ENCODE results near the gene CHST15.

The CHST15 gene

DNA sequence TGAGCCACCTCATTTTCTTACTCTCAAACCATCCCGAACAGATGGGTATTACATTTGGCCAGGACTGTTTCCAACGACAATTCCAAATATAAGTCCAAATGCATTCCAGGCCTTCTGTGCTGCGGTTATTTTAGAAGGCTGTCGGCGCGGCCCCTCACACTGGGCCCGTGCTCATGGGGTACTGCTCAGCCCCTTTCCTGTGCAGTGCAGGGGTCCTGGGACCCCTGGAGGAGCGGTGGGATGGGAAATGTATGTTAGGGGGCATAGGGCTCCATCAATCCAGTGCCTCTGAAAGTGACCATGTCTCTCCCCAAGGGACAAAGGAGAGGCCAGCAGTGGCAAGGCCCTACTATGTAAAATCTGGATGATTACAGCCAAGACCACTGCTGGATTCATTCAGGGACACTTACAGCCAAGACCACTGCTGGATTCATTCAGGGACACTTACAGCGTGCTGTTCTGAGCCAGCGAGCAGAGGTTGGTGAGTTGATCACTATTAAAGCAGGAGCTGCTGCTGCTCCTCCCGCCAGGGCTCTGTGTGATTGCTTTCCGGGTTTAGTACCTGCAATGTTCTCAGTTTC lies 66.3 kb downstream of the CHST15 start:
- DNase-seq: no peak

DNA sequence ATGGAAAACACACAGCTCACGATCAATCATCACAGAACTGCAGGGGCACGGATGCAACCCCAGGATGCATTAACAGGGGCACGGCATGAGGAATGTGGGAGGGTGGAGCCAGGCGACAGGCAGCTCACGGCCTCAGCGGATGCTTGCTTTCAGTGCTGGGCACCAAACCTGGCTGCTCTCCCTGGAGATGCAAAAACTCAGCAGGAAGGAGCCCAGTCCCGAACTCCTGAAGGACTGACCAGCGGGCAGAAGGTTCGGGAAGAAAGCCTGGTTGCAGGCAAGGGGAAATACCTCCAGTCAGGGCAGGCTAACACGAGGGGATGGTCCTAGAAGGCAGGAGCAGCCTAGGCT lies 66.8 kb downstream of the CHST15 start:
- DNase-seq: no peak

DNA sequence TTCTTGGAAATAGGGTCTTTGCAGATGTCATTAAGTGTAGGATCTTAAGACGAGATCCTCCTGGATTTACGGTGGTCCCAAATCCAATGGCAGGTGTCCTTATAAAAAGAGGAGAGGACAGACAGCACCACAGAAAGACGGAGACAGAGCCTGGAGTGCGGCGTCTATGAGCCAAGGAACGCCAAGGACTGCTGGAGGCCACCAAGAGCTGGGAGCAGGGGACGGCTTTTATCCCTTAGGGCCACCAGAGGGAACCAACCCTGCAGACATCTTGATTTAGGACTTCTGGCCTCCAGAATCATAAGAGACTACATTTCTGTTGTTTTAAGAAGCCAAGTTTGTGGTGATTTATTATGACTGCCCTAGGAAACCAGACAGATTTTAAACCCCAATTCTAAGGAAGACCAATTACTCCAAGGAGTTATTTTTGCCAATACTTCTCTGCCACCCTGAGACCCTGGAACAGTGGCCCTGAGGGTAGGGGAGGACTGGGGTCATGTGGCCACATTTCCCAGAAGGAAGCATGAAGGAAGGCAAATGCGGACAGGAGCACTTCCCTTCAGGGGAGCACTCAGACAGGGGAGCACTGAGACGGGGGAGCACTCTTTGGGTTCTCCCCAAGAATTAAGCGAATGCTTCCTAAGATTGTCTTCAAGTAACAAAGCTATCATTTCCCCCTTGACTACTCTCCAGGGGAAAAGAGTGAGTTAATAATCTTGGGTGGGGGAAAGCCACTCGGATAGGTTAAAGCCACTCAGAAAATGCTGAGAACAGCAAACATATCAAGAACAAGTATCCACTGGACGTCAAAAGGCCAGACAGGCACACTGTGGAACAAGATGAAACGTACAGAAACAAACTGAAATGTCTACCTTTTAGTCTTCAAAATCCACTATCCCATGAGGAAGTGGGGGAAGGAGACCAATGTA lies 67.5 kb downstream of the CHST15 start:
- no peak for DNase-seq

DNA sequence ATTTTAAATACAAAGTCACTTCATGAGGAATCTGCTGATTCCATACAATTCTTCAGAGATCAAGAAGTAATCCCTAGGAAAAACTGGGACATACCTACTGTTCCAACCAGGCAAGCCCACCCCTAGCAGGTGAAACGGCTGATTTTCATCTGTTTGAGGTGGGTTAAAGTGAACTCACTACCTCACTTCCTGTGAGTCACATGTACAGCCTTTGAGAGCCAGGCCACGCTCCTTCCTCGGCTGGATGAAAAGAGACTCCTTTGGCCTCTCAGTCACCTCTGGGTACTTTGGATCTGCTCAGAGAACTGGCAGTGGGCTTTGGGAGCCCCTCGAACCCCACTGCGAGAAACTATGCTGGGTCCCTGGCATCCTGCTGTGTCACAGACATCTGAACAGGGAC lies 68.2 kb downstream of the CHST15 start:
- DNase-seq: no peak

DNA sequence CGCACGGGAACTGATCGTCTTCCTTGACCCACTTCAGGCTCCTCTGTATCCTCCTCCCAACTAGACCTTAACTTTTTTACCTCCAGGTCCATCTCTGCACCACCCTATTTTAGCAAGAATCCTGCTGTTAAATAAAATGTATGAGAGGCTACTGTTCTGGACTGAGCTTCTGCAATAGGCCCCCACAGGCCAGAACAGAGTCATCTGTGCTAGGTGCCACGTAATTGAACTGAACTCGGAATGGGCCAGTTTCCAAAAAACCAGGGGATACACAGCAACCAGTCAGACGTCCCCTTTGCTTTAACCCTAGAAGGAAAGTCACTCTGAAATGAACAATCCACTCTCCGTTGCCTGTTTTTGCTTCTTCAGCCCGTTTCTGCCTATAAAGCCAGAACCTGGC lies 71.3 kb downstream of the CHST15 start:
- no peak for DNase-seq

DNA sequence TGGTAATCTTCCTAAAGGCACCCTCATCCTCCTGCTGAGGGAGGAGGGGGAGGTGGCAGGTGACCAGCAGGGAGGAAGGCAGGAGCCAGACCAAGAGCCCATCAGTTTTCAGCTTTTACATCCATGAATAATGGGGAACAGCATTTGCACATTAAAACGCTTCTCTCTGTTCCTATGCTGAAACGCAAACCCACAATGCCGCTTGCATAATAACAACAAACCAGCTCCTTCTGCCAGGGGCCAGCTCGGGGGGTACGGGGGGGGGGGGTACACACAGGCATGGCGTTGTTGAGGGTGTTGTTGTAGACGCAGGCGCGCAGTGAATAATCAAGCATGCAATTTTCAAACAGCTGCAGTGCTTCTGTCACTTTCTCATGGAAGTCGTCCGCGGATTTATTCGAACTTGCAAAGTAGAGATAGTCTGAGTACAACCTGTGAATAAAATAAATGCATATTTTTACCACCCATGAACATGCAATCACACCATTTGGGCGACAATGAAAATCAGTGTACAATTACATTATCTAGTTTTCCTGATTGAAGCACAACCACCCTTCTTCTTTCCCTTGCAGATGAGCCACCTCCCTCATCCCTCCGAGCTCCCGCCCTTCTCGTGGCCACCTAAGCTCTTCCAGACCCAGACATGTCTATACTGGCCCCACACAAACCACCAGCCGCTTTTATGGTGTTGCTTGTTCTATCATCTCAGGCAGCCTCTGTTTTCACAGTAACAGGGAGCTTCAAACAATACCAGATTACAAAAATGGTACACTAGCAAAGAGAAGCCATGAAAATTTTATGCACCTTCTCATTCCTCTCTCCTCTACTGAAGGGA lies 72.2 kb downstream of the CHST15 start:
- DNase-seq: no peak

DNA sequence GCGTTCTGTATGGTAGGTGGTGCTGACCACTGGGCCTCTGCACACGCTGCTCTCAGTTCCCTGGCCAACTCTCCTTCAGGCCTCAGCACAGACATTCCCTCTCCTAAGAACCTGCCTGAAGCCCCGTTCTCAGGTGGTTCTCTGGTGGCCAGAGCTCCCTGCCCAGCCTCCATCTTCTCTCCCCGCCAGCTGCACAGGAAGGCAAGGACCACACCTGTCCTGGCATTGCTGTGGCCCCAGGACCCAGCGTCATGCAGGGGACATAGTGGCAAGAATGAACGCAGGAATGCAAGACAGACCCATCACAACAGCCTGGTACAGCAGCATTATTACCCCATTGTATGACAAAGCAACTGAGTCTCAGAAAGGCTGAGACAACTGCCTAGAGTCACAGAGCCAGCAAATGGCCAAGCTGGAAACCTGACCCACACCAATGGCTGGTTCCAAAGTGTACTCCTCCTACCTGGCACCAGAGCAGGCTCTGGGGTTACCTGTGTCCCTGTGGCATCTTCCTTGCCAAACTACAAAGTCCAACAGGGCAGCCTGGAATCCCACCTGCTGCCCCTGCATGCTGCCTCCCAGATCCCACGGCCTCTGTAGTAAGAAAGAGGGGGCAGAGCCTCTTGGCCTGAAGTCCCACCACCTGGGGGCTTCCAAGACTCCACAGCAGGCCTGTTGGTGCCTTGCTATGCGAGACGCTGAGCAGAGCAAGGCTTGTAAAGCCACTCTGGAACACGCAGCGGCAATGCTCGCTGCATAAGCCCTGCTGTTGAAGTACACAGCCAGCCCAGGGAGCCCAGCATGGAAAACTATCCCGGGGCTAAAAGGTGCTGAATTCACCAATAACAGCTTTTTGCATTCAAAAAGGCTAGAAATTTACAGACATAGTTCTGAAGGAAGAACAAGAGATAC lies 73.3 kb downstream of the CHST15 start:
- no peak for DNase-seq

DNA sequence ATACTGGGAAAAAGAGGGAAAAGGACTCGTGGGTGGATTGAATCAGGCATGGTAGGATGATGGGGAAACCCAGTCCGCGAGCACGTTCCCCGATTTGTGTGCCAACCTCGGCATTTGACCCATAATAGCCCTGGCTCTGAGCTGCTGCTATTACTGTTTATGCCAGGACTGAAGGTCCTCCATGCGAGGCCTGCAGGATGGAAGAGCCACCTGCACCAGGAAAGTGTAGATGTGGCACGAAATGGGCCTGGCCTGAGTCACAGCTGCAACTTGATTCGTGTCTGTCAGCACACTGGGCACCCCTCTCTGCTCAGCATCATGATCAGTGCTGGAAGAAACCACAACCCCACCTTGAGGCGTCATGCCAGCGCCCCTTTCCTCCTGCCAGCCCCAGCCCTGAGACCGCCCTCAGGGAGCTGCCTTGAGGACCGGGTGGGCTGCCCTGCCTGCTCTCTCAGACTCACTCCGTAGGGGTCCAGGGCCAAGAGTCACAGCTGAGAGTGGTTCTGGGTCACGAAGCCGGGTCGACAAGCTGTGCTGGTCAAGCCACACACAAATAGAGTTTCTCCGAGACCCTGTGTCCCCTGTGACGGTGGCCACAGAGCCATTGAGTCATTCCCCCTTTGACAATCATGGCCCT lies 74.4 kb downstream of the CHST15 start:
- no peak for DNase-seq

DNA sequence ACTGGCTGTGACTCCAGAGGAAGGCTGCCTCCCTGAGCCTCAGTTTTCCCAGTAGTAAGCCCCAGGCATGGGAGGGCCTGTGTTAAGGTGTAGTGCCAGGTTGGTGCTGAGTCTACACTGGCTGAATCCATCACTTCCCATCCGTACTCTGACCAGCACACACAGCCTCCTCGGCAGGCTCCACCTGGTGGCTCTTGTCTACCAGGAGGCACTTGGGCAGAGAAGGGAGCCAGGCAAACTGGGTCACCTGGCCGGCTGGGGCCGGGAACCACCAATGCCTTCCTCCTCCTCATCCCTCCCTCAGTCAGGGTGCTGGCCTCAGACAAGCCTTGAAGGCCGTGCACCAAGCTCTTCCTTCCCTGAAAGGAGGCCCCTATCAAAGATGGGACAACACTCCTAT lies 75.7 kb downstream of the CHST15 start:
- no peak for DNase-seq

DNA sequence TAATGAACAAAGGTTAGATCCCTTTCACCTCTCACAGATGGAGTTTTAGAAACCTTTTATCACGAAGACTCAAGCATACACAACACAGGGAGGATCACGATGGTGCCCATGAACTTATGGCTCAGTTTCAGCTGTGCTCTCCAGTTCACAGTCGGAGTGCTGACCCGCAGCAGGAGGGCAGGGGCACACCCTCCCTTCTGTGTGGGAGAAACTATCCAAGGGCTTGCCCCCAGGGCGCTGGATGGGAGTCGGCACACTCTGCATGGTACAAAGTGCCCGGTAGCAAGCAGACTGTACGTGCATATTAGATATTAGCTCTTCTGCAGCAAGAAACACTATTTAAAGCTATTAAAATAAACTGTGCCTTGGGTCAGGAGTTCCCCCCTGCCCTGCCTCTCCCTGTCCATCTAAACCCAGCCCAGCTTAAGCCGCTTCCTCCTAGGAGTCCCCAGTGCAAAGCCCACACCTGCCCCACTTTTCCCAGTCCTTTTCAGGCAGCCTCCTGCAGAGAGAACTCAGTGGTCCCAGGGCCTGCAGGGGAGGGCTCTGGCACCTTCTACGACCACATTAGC lies 76.5 kb downstream of the CHST15 start:
- no peak for DNase-seq

DNA sequence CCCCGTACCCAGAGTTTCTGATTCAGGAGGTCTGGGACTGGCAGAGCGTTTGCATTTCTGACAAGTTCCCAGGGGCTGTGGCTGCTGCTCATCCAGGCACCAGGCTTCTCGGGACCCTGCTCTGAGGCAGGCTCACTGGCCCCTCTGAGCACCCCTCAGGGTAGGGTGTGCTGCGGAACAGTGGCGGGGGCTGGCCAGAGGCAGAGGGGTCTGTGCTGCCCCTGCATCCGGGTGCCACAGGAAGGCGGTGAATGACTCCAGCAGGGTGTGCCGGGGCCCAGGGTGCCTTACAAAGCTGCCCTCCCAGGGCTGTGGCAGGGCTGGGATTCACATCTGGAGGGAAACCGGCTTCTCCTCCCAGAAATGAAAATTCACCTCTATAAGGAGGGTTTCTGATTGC lies 77.4 kb downstream of the CHST15 start:
- no peak for DNase-seq

DNA sequence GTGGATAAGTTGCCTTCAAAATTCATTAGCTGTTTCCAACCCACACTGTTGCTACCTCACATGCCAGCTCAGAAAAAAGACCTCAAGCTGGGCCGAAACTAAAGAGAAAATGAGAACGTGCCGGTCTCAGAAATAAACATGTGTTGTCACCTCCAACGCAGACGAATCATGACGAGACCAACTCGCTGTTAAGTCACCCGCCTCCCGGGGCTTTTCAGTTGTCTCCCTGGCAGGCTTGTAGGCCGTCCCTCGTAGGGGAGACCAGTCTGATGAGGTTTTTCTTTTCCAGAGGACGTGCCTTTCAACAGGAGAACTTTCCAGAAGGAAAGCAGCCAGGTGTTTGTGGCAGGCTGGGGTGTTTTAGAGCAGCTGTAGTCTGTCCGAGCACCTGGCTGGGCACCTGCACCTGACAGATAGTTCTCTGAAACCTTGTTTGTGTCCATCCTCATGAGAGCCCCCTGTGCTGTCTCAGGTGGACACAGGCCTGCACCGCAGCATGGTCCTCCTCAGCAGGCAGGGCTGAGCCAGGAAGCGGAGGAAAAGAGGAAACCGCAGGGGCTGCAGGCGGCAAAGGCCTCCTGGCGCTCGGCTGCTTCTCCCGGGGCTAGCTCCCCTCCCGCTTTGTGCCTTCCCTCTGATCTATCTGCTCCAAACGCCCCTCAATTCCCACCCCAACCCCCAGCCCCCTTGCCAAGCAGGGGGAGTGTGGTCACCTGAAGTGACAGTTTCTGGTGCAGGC lies 78.8 kb downstream of the CHST15 start:
- DNase-seq: no peak

DNA sequence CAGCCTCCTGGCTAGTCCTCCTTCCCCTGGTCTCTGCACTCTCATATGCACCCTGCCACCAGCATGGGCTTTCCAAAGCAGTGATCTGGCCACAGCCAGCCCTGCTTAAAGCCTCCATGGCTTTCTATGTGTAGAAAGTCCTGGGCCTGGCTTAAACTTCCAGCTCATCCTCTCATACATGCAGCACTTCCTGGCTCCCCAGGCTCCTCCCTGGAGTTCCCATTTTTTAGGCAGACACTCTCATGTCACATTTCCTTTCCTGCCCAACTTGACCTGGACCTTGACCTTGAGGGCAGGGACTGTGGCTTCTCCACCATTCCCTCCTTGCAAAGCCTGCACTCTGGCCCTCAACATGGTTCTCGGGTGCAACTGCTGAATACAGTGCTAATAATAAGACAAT lies 79.5 kb downstream of the CHST15 start:
- no peak for DNase-seq

DNA sequence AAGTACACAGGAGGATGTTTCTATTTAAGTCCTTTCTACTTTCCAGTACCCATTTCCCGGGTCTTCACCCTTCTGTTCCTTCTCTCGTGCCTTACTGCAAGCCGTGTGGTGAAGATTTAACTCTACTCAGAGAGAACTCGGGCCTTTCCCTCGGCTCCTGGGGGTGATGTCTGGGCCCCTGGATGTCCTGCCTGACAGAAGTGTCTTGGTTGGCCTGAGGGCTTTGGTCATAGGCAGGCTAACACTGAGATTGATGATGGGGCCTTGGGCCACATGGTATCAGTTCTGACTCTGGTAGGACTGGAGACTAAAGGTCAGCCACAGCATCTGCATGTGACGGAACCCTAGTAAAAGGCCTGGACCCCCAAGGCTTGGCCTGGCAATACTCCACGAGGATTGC lies 80.4 kb downstream of the CHST15 start:
- DNase-seq: no peak

DNA sequence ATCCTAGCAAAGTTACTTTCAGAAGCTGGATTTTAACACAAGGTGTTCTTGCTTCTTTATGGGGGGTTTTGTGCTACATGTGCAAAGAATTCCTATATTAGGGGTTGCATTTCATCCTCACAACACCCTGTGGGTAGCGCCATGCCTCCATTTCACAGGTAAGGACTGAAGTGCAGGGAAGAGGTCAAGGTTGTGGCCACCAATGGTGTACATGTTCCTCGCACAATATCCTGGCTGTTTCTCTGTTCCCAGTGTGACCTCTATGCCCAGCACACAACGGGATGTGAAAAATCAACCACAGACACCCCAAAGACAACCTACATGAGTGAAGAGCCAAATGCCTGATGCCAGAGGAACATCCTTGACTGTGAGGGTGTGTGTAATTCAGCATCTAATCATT lies 80.8 kb downstream of the CHST15 start:
- DNase-seq: no peak

DNA sequence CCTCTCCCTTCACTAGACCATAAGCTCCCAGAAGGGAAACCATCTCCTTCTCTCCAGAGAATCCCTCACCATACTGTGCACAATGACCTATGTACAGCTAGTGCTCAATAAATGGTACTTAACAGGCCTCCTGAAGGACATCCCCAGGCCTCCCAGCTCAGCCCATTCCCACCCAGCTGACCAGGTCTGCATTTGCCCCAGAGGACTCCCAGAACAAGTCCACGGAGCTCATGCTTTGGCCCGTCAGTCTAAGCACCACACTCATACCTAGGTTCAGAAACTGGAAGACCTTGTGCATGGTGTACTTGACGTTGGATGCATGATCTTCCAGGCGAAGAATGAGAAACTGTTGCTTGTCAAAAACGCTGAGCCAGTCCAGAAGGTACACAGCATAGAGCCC lies 81.3 kb downstream of the CHST15 start:
- DNase-seq: no peak

DNA sequence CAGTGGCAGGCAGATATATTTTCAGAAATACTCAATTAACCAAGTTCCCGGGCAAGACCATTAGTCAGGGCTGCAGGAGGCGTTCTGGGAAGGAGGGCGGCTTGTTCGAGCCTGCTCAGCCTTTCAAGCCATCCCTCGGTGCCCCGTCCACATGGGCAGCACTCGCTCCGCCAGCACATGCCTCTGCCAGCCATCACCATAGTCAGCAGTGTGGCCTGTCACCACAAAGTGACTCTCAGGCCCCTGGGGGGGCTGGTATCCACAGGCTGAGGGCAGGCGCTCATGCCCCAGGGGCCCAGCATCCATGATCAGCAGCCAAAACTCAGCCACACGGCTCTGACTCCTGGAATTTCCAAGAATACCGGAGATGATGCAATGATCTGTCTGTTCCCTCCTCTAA lies 81.9 kb downstream of the CHST15 start:
- no peak for DNase-seq

DNA sequence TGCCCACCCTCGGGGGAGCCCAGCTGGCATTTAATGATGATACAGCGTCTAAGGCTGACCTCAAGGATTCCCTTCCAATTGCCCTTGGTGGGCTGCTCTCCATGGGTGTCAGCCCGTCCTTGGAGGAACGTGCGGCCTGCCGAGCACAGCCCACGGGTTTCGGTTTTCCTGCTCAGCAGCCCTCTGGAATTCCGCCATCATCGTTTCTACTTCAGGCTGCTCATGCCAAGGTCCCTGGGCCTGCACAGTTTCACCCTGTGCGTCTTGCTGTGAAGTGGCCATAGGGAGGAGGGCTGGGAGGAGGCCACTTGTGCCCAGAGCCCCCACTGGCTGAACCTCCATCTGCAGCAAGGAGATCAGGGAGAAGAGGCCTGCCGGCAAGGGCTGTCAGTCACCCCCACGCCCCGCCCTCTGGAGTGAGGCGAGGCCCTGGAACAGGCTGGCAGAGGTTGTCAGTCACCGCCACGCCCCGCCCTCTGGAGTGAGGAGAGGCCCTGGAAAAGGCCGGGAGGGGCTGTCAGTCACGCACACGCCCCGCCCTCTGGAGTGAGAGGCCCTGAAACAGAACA lies 82.8 kb downstream of the CHST15 start:
- no peak for DNase-seq

DNA sequence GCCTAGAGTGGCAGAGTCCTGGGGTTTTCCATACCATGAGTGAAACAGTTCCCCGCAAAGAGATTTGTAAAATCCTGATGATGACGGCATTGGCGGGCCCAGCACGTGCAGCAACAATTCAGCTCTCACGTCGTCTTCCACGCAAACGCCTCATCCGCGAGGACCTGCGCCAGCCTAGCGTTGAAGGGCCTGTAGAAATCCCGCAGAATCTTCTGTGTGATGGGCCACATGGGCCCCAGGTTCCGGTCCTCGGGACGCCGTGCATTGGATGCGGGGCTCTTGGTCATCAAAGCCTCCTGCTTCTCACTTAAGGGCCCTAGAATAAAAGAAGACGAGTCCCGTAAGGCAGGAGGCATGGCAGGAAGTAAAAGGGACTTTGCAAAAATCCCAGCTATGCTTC lies 83.4 kb downstream of the CHST15 start:
- no peak for DNase-seq

DNA sequence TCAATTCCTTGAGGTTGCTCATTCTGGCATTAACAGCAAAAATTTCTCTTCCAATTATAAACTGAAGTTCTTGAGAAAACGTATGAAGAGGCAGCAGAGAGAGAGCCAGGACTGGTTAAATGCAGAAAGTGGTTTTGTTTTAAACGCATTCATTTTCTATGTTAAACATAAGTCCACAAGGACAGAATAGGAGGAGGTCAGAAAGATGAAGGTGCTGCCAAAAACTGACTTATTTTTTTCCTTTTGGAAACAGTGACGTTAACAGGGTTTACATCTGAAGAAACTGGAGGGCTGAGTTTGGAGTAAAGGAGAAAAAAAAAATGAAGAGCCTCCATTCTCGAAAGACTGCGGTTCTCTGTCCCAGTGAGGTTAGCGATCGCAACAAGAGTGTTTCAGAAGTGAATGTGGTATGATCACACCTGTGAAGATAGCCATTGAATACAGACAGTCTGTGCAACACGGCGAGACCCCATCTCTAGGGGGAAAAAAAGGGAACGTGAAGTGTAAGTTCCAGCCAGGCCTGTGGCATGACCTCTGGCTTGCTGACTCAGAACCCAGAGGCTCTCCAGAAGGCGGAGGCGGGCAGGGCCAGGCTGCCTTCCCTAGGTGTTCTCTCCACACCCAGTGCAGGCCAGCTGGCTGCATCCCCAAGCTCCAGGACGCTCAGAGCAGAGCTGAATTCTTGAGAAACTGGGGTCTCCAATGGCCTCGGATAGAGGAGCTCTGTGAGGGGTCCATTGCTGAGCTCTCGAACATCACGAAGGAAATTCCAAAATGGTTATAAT lies 84.0 kb downstream of the CHST15 start:
- no peak for DNase-seq
